Aorta (tissue), 5 donors: Measurements from ENCODE around the gene AMFR. TPM values are rescaled to one million over a fixed set of nuclear protein-coding genes. Genes with fewer than 3 reads are reported as not detected.
A peak's percentile ranks its signal among the peaks of the same experiment; 100 is the strongest.

ENCODE experiments used
- ATAC-seq: fragments of 200-7000 bp; cut with Tn5 transposase; one replicate; pipeline ENCODE4 v1.9.1; 2022; ENCODE audit warnings: moderate library complexity; ENCODE audit not compliant: low FRiP score
- DNase-seq, 2 donors: peaks; one replicate each; pipeline ENCODE4 v3.0.0-alpha.2; 2020
- H3K27ac ChIP-seq, 2 donors: one replicate each; pipeline ENCODE4 v1.5.1; 2013; ENCODE audit warnings: low read length in 2 of 2, mild to moderate bottlenecking in 2 of 2, moderate library complexity in 2 of 2, control low read depth in 1 of 2, inconsistent platforms in 1 of 2, low read depth in 1 of 2
- H3K27me3 ChIP-seq, 2 donors: one replicate each; pipeline ENCODE4 v1.6.1; 2013; ENCODE audit warnings: control low read depth in 1 of 2, low read length in 1 of 2, mild to moderate bottlenecking in 1 of 2, moderate library complexity in 1 of 2; ENCODE audit not compliant: insufficient read depth in 2 of 2, control insufficient read depth in 1 of 2
- H3K36me3 ChIP-seq, 2 donors: one replicate each; pipeline ENCODE4 v1.6.1; 2013; ENCODE audit warnings: control low read depth in 1 of 2, low read length in 1 of 2, mild to moderate bottlenecking in 1 of 2; ENCODE audit not compliant: insufficient read depth in 2 of 2, control insufficient read depth in 1 of 2
- H3K4me1 ChIP-seq, 2 donors: one replicate each; pipeline ENCODE4 v1.6.1; 2013; ENCODE audit warnings: low read length in 2 of 2, control low read depth in 1 of 2, mild to moderate bottlenecking in 1 of 2, moderate library complexity in 1 of 2; ENCODE audit not compliant: insufficient read depth in 2 of 2, control insufficient read depth in 1 of 2
- H3K4me3 ChIP-seq, 2 donors: one replicate each; pipeline ENCODE4 v1.5.1; 2013; ENCODE audit warnings: low read length in 2 of 2, control low read depth in 1 of 2, mild to moderate bottlenecking in 1 of 2
- H3K9me3 ChIP-seq: one replicate; pipeline ENCODE4 v1.6.1; 2013; ENCODE audit warnings: mild to moderate bottlenecking, low read length; ENCODE audit not compliant: control insufficient read depth
- WGBS, 2 donors: extraction: QIAGEN DNeasy Blood & Tissue Kit; methylation state at CpG; one replicate each; pipeline ENCODE4 v1.1.7; 2013; 5-methylcytosine and 5-hydroxymethylcytosine counted together
- intact Hi-C, 2 donors: fragments of 100-400 bp; cut with DNase I; formaldehyde crosslinking; loops; one replicate each; pipeline versions ENCODE4 v1.14.2 to v1.15.0; 2022
- polyA plus RNA-seq, 2 donors: library from polyadenylated mRNA; stranded (reverse); fragments of 200-250 nt; gene quantifications; one replicate each; pipeline ENCODE4 v1.2.3, GENCODE V29; 2013
- total RNA-seq, 2 donors: library from RNA; stranded (reverse); fragmentation: NEBNext Ultra II Directional; extraction: Animal tissue kit (Norgen Biotek cat#: 25700); gene quantifications; one replicate each; pipeline ENCODE4 v1.2.1, GENCODE V29; 2021
- donor health status: healthy with polysubstance abuse.
- donor health status: Bipolar disorder and iron deficiency.
- donor health status: DM: no; HTN: no; CAD: no.
- donor health status: DM: no; HTN: no; CAD: no.
- donor health status: DM: yes; HTN: yes; CAD: no.

AMFR gene
- total and polyA plus RNA-seq, 4 donors = 34.6 to 124 (median 88.8) TPM

- H3K9me3 ChIP-seq = no peaks in the 10 kb centered on the region
- H3K27ac ChIP-seq = no peak overlapping the region
Measured at GRCh38 chr16:56372013-56372634, 53.2 kb downstream of the AMFR start.

GRCh38 chr16:56371660-56371937 lies 53.7 kb downstream of the AMFR start:
- H3K27ac ChIP-seq = no peak overlapping the region
- 70 to 86% methylated on average over 1 of the region's 1 CpG for WGBS, 2 donors
- intact Hi-C loops = no loop called here
- H3K9me3 ChIP-seq = no peaks in the 10 kb centered on the region
- no peak for DNase-seq
- H3K36me3 ChIP-seq = peaks cover 0 to 2% of the 10 kb centered on the region in 2 donors
- no peak for ATAC-seq
- H3K4me3 ChIP-seq = no peak overlapping the region
- no peaks in the 10 kb centered on the region for H3K27me3 ChIP-seq
- H3K4me1 ChIP-seq = no peaks in the 10 kb centered on the region

More at GRCh38 chr16:56372013-56372634, 53.2 kb downstream of the AMFR start:
- Histone ChIP-seq H3K36me3 (peaks cover 0 to 2% of the 10 kb centered on the region in 2 donors), H3K27me3 (no peaks in the 10 kb centered on the region), H3K4me3 (no peak overlapping the region), H3K4me1 (no peaks in the 10 kb centered on the region)
- WGBS, 2 donors = 86 to 91% methylated on average over 7 of the region's 7 CpGs
- intact Hi-C loops = no loop called here
- ATAC-seq = no peak
- no peak for DNase-seq

- H3K27ac ChIP-seq = no peak overlapping the region
- H3K9me3 ChIP-seq = no peaks in the 10 kb centered on the region
- intact Hi-C loops = no loop called here
- no peaks in the 10 kb centered on the region for H3K27me3 ChIP-seq
- H3K36me3 ChIP-seq = peaks cover 0 to 2% of the 10 kb centered on the region in 2 donors
- H3K4me3 ChIP-seq = no peak overlapping the region
- ATAC-seq (no peak), DNase-seq (no peak)
- WGBS, 2 donors = 23 to 24% methylated on average over 6 of the region's 6 CpGs
- no peaks in the 10 kb centered on the region for H3K4me1 ChIP-seq
Measured at GRCh38 chr16:56370875-56371659, 54.3 kb downstream of the AMFR start.

GRCh38 chr16:56370185-56370874 lies 55.0 kb downstream of the AMFR start:
- DNase-seq = no peak
- Histone ChIP-seq H3K4me3 (no peak overlapping the region), H3K36me3 (peaks cover 0 to 2% of the 10 kb centered on the region in 2 donors), H3K27me3 (no peaks in the 10 kb centered on the region), H3K9me3 (no peaks in the 10 kb centered on the region), H3K27ac (no peak overlapping the region), H3K4me1 (no peaks in the 10 kb centered on the region)
- WGBS, 2 donors = 56 to 70% methylated on average over 2 of the region's 2 CpGs
- intact Hi-C loops = no loop called here
- no peak for ATAC-seq

- Histone ChIP-seq H3K4me3 (no peak overlapping the region), H3K36me3 (peaks cover 0 to 2% of the 10 kb centered on the region in 2 donors), H3K27me3 (no peaks in the 10 kb centered on the region), H3K4me1 (no peaks in the 10 kb centered on the region), H3K27ac (no peak overlapping the region), H3K9me3 (no peaks in the 10 kb centered on the region)
- DNase-seq (no peak), ATAC-seq (no peak)
- WGBS, 2 donors = 86 to 90% methylated on average over 5 of the region's 5 CpGs
- intact Hi-C loops = no loop called here
Measured at GRCh38 chr16:56369202-56369601, 56.1 kb downstream of the AMFR start.

- Histone ChIP-seq H3K4me1 (no peaks in the 10 kb centered on the region), H3K4me3 (no peak overlapping the region), H3K36me3 (peaks cover 0 to 7% of the 10 kb centered on the region in 2 donors), H3K27me3 (no peaks in the 10 kb centered on the region), H3K9me3 (no peaks in the 10 kb centered on the region), H3K27ac (no peak overlapping the region)
- intact Hi-C loops = no loop called here
- WGBS, 2 donors = 91 to 94% methylated on average over 2 of the region's 2 CpGs
- DNase-seq (no peak), ATAC-seq (no peak)
Measured at GRCh38 chr16:56368545-56368944, 56.8 kb downstream of the AMFR start.

GRCh38 chr16:56367764-56368163 lies 57.6 kb downstream of the AMFR start:
- WGBS, 2 donors = 92 to 94% methylated on average over 6 of the region's 6 CpGs
- H3K9me3 ChIP-seq = no peaks in the 10 kb centered on the region
- DNase-seq = no peak

GRCh38 chr16:56366945-56367344 lies 58.4 kb downstream of the AMFR start:
- peak in 1 of 2 donors; percentile 67 for DNase-seq
- H3K36me3 ChIP-seq = peaks cover 5 to 17% of the 10 kb centered on the region in 2 donors

More at GRCh38 chr16:56367764-56368163, 57.6 kb downstream of the AMFR start:
- no peak for ATAC-seq
- Histone ChIP-seq H3K4me3 (no peak overlapping the region), H3K27ac (no peak overlapping the region), H3K4me1 (no peaks in the 10 kb centered on the region), H3K36me3 (peaks cover 0 to 12% of the 10 kb centered on the region in 2 donors), H3K27me3 (no peaks in the 10 kb centered on the region)
- intact Hi-C loops = no loop called here

More at GRCh38 chr16:56366945-56367344, 58.4 kb downstream of the AMFR start:
- ATAC-seq = no peak
- Histone ChIP-seq H3K4me3 (no peak overlapping the region), H3K27me3 (no peaks in the 10 kb centered on the region), H3K27ac (no peak overlapping the region), H3K9me3 (no peaks in the 10 kb centered on the region), H3K4me1 (no peaks in the 10 kb centered on the region)
- 88 to 90% methylated on average over 9 of the region's 9 CpGs for WGBS, 2 donors
- intact Hi-C loops = no loop called here
